H9 (cell line): ENCODE results near the gene DOCK9. TPM values are rescaled to one million over a fixed set of nuclear protein-coding genes. Genes with fewer than 3 reads are reported as not detected.

ENCODE experiments used
- DNase-seq: peaks from one replicate; pipeline ENCODE4 v3.0.0-alpha.2; 2017
- H2AFZ ChIP-seq: one replicate; pipeline ENCODE4 v1.6.1; 2013; ENCODE audit warnings: mild to moderate bottlenecking, low read length, control low read depth, moderate library complexity
- H2AK5ac ChIP-seq: 2 replicates; pipeline ENCODE4 v1.6.1; 2013; ENCODE audit warnings: low read length, control low read depth, mixed read lengths; ENCODE audit not compliant: insufficient read length
- H2BK120ac ChIP-seq: one replicate; pipeline ENCODE4 v1.6.1; 2013; ENCODE audit warnings: low read depth, mild to moderate bottlenecking, low read length, control low read depth, inconsistent platforms; ENCODE audit not compliant: poor library complexity, severe bottlenecking
- H2BK12ac ChIP-seq: 2 replicates; pipeline ENCODE4 v1.6.1; 2013; ENCODE audit warnings: low read length, control low read depth, mixed read lengths, low read depth; ENCODE audit not compliant: insufficient read length
- H2BK15ac ChIP-seq: 2 replicates; pipeline ENCODE4 v1.6.1; 2013; ENCODE audit warnings: low read depth, low read length, control low read depth
- H2BK20ac ChIP-seq: one replicate; pipeline ENCODE4 v1.6.1; 2013; ENCODE audit warnings: low read depth, mild to moderate bottlenecking, low read length, control low read depth, inconsistent platforms; ENCODE audit not compliant: poor library complexity, severe bottlenecking
- H2BK5ac ChIP-seq: 2 replicates; pipeline ENCODE4 v1.6.1; 2013; ENCODE audit warnings: low read length, control low read depth, mixed read lengths; ENCODE audit not compliant: insufficient read length
- H3K14ac ChIP-seq: 2 replicates; pipeline ENCODE4 v1.6.1; 2013; ENCODE audit warnings: low read length, control low read depth; ENCODE audit not compliant: insufficient read depth
- H3K18ac ChIP-seq: 2 replicates; pipeline ENCODE4 v1.6.1; 2013; ENCODE audit warnings: low read depth, mild to moderate bottlenecking, mixed read lengths, low read length, control low read depth; ENCODE audit not compliant: insufficient read length
- H3K23ac ChIP-seq: 2 replicates; pipeline ENCODE4 v1.6.1; 2013; ENCODE audit warnings: low read length, control low read depth, mixed read lengths, low read depth; ENCODE audit not compliant: insufficient read length
- H3K23me2 ChIP-seq: 2 replicates; pipeline ENCODE4 v1.6.1; 2013; ENCODE audit warnings: low read depth, mild to moderate bottlenecking, mixed read lengths, low read length, control low read depth; ENCODE audit not compliant: insufficient read length, poor library complexity, severe bottlenecking
- H3K27ac ChIP-seq: 2 replicates; pipeline ENCODE4 v1.5.1; 2013; ENCODE audit warnings: low read length, control low read depth, mixed read lengths, low read depth; ENCODE audit not compliant: insufficient read length
- H3K27me3 ChIP-seq: 2 replicates; pipeline ENCODE4 v1.6.1; 2013; ENCODE audit warnings: low read length, control low read depth, inconsistent platforms; ENCODE audit not compliant: insufficient read depth
- H3K4ac ChIP-seq: 2 replicates; pipeline ENCODE4 v1.6.1; 2013; ENCODE audit warnings: low read depth, mild to moderate bottlenecking, control low read depth, inconsistent platforms, low read length, moderate library complexity
- H3K4me1 ChIP-seq: 2 replicates; pipeline ENCODE4 v1.6.1; 2013; ENCODE audit warnings: low read length, control low read depth, inconsistent platforms; ENCODE audit not compliant: insufficient read depth
- H3K4me2 ChIP-seq: 2 replicates; pipeline ENCODE4 v1.6.1; 2013; ENCODE audit warnings: low read length, control low read depth, mixed read lengths; ENCODE audit not compliant: insufficient read length, insufficient read depth
- H3K56ac ChIP-seq: 2 replicates; pipeline ENCODE4 v1.6.1; 2013; ENCODE audit warnings: low read depth, mild to moderate bottlenecking, mixed read lengths, low read length, control low read depth; ENCODE audit not compliant: insufficient read length
- H3K79me1 ChIP-seq: 2 replicates; pipeline ENCODE4 v1.6.1; 2013; ENCODE audit warnings: low read depth, mild to moderate bottlenecking, moderate library complexity, low read length, control low read depth, inconsistent platforms; ENCODE audit not compliant: insufficient read depth, poor library complexity, severe bottlenecking
- H3K79me2 ChIP-seq: 2 replicates; pipeline ENCODE4 v1.6.1; 2013; ENCODE audit warnings: low read length, control low read depth, inconsistent platforms; ENCODE audit not compliant: insufficient read depth
- H3K9ac ChIP-seq: 2 replicates; pipeline ENCODE4 v1.6.1; 2013; ENCODE audit warnings: low read length, control low read depth, mixed read lengths; ENCODE audit not compliant: insufficient read length; ENCODE audit errors: extremely low read depth
- H3K9me3 ChIP-seq: one replicate; pipeline ENCODE4 v1.6.1; 2013; ENCODE audit warnings: low read depth, low read length, inconsistent platforms; ENCODE audit not compliant: control insufficient read depth
- H3T11ph ChIP-seq: one replicate; pipeline ENCODE4 v1.6.1; 2013; ENCODE audit warnings: mild to moderate bottlenecking, low read length, control low read depth, inconsistent platforms
- H4K20me1 ChIP-seq: one replicate; pipeline ENCODE4 v1.6.1; 2013; ENCODE audit not compliant: control insufficient read depth, insufficient read length, insufficient read depth
- H4K5ac ChIP-seq: 2 replicates; pipeline ENCODE4 v1.6.1; 2013; ENCODE audit warnings: low read depth, mild to moderate bottlenecking, mixed read lengths, low read length, control low read depth; ENCODE audit not compliant: insufficient read length
- H4K8ac ChIP-seq: replicated peaks from 2 replicates; pipeline ENCODE4 v1.6.1; 2013; ENCODE audit warnings: low read length, control low read depth, mixed read lengths, low read depth; ENCODE audit not compliant: insufficient read length
- H4K91ac ChIP-seq: 2 replicates; pipeline ENCODE4 v1.6.1; 2013; ENCODE audit warnings: low read depth, mild to moderate bottlenecking, moderate library complexity, mixed read lengths, low read length, control low read depth; ENCODE audit not compliant: insufficient read length
- H3K27ac Mint-ChIP-seq, 3 experiments: 2 replicates in 2 of 3; 3 replicates in 1 of 3; pipeline ENCODE4 v1.8.0; 2020 to 2021; ENCODE audit warnings: mixed read lengths in 3 of 3, mild to moderate bottlenecking in 1 of 3, moderate library complexity in 1 of 3
- H3K27me3 Mint-ChIP-seq: 2 replicates; pipeline ENCODE4 v1.8.0; 2021; ENCODE audit warnings: low read depth, mild to moderate bottlenecking, moderate library complexity, mixed read lengths
- H3K36me3 Mint-ChIP-seq, 3 experiments: 2 replicates in 2 of 3; 3 replicates in 1 of 3; pipeline ENCODE4 v1.8.0; 2020 to 2021; ENCODE audit warnings: low read depth in 3 of 3, mixed read lengths in 3 of 3; ENCODE audit not compliant: insufficient read depth in 1 of 3
- H3K4me1 Mint-ChIP-seq, 2 experiments: 2 replicates each; pipeline ENCODE4 v1.8.0; 2020; ENCODE audit warnings: mixed read lengths in 2 of 2
- H3K4me3 Mint-ChIP-seq, 2 experiments: 2 replicates in 1 of 2; 3 replicates in 1 of 2; pipeline ENCODE4 v1.8.0; 2020 to 2021; ENCODE audit warnings: mild to moderate bottlenecking in 2 of 2, mixed read lengths in 2 of 2, moderate library complexity in 1 of 2
- H3K9me3 Mint-ChIP-seq, 2 experiments: 2 replicates in 1 of 2; 3 replicates in 1 of 2; pipeline ENCODE4 v1.8.0; 2020; ENCODE audit warnings: mild to moderate bottlenecking in 2 of 2, mixed read lengths in 2 of 2, moderate library complexity in 1 of 2
- WGBS: extraction: QIAGEN DNeasy Blood & Tissue Kit; methylation state at CpG from one replicate; pipeline ENCODE4 v1.1.7; 2013; ENCODE audit warnings: missing lambda C conversion rate, low lambda C conversion rate, mixed read lengths; ENCODE audit not compliant: insufficient read length; ENCODE audit errors: extremely low coverage; 5-methylcytosine and 5-hydroxymethylcytosine counted together
- total RNA-seq: library from RNA; stranded (reverse); gene quantifications from 2 replicates; pipeline ENCODE4 v1.2.1, GENCODE V29; 2021
- TF ChIP-seq, protein P1 (sequence below): fragments of 200-600 bp; sonication (generic); conservative IDR thresholded peaks from 3 replicates; pipeline ENCODE4 v1.8.0; 2021; ENCODE audit warnings: antibody characterized with exemption, mild to moderate bottlenecking

The DOCK9 gene
- total RNA-seq, 1 experiment from 2014 or later, result 23.0 TPM

DNA sequence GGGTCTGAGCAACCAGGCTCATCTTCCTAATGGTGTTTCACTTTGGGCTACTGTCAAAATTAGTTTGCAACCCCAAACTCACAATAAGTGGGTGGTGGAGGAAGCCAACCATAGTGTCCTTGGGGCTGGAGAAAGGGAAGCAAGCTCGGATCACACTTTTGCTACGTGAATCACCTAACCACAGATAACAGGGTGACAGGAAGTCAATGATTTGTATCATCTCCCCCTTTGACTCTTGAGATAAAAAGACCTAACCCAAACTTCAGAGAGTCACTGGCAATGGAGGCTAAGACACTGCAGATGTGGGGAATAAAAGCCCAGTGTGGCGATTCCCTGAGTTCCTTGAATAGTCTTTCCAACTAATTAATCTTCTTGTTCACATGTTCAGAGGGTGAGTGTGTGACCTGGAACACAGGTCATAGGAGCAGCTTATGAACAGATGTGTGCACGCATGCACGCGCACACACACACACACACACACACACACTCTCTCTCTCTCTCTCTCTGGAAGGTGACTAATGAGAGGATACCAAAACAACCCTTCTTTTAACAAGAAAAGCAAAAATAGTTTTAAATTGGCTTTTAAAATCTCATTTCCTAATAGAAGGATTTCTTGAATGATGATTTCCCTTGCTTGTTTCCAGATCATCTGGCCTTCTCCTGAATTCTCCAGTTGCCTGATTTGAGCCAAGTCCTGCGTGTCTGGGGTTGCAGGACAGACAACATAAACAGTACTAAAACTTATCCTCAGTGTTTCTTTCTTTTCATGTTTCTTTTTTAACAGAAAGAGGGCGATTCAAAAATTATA is 21.2 kb upstream of the DOCK9 start:
- H3K9me3 Mint-ChIP-seq, result no peaks in the 10 kb centered on the region
- no peak overlapping the region for H3K9ac ChIP-seq
- no peaks in the 10 kb centered on the region for H3K79me1 ChIP-seq
- TF ChIP-seq, protein P1, sequence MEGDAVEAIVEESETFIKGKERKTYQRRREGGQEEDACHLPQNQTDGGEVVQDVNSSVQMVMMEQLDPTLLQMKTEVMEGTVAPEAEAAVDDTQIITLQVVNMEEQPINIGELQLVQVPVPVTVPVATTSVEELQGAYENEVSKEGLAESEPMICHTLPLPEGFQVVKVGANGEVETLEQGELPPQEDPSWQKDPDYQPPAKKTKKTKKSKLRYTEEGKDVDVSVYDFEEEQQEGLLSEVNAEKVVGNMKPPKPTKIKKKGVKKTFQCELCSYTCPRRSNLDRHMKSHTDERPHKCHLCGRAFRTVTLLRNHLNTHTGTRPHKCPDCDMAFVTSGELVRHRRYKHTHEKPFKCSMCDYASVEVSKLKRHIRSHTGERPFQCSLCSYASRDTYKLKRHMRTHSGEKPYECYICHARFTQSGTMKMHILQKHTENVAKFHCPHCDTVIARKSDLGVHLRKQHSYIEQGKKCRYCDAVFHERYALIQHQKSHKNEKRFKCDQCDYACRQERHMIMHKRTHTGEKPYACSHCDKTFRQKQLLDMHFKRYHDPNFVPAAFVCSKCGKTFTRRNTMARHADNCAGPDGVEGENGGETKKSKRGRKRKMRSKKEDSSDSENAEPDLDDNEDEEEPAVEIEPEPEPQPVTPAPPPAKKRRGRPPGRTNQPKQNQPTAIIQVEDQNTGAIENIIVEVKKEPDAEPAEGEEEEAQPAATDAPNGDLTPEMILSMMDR, result no peak
- H3K36me3 Mint-ChIP-seq, result no peaks in the 10 kb centered on the region
- H2BK12ac ChIP-seq, result no peak overlapping the region
- H3K18ac ChIP-seq, result no peak overlapping the region
- no peak overlapping the region for H2BK5ac ChIP-seq
- H3K23me2 ChIP-seq, result no peaks in the 10 kb centered on the region
- H3K4ac ChIP-seq, result no peak overlapping the region
- WGBS, result no CpG with 5 or more reads among the region's 8 CpGs
- H3K56ac ChIP-seq, result no peak overlapping the region
- H3K4me3 Mint-ChIP-seq, result no peak overlapping the region
- no peaks in the 10 kb centered on the region for H4K20me1 ChIP-seq
- no peak overlapping the region for H3K27ac Mint-ChIP-seq
- H2BK120ac ChIP-seq, result no peak overlapping the region
- DNase-seq, result no peak
- no peak overlapping the region for H2BK15ac ChIP-seq
- H3K79me2 ChIP-seq, result no peaks in the 10 kb centered on the region
- peaks cover 1% of the 10 kb centered on the region; the same call in 1 of the 2 replicates for H3K27me3 Mint-ChIP-seq
- no peak overlapping the region for H3K4me2 ChIP-seq
- no peak overlapping the region for H3K23ac ChIP-seq
- no peaks in the 10 kb centered on the region for H3K27me3 ChIP-seq
- peaks cover 7% of the 10 kb centered on the region; the same call in 1 of the 2 replicates for H3K4me1 ChIP-seq
- H3T11ph ChIP-seq, result no peak overlapping the region
- H4K91ac ChIP-seq, result no peak overlapping the region
- no peak overlapping the region for H4K8ac ChIP-seq
- H2BK20ac ChIP-seq, result no peak overlapping the region
- no peak overlapping the region for H2AK5ac ChIP-seq
- H4K5ac ChIP-seq, result no peak overlapping the region
- no peak overlapping the region for H3K14ac ChIP-seq
- no peaks in the 10 kb centered on the region for H3K9me3 ChIP-seq
- no peak overlapping the region for H2AFZ ChIP-seq
- peaks cover 35 to 48% of the 10 kb centered on the region in 2 experiments for H3K4me1 Mint-ChIP-seq
- no peak overlapping the region for H3K27ac ChIP-seq
